GM19463 (cell line): ENCODE results near the gene MAT2A.
A peak's percentile ranks its signal among the peaks of the same experiment; 100 is the strongest.
"Not testable (repeated sequence)": the region's sequence is repeated elsewhere in the genome, so short reads cannot be mapped to it uniquely, and the experiment has no call there.

Experiments used
- ATAC-seq: cut with Tn5 transposase; IDR thresholded peaks from one replicate; pipeline ENCODE4 v1.9.1; 2021; ENCODE audit warnings: mild to moderate bottlenecking, moderate library complexity; ENCODE audit not compliant: unreplicated experiment

The MAT2A gene

DNA sequence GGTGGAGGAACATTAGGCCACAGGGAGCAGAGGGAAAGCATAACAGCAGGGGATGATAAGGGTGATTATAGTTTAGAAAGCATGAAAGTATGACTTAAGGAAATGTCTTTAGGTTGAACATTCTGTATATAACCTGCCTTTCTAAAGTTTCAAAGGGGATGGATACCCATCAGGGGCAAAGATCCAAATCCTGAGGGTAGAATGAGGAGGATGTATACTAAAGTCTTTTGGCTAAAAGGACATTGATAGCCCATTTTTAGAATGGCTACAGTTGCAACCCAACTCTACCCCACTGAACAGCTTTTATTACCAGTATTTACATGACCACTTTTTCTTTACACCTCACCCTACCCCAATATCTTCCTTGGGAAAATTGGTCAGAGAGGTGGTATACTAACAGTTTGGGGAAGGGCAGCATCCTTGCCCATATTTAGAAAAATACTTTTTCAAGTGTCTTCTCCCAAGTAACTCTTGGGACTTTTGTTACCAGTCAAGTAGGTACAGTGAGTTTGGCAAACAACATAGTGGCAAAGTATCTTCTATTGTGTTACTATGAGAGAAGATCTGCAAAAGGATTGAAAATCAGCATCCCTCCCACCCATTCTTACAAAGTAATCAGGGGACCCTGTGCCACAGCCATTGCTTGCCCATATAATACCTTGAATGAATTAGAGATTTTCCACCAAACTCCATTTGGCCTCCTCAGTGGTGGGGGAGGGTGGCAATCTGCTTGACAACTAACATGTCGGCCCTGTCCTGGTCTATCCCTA lies 8.3 kb downstream of the MAT2A start:
- no peak for ATAC-seq

DNA sequence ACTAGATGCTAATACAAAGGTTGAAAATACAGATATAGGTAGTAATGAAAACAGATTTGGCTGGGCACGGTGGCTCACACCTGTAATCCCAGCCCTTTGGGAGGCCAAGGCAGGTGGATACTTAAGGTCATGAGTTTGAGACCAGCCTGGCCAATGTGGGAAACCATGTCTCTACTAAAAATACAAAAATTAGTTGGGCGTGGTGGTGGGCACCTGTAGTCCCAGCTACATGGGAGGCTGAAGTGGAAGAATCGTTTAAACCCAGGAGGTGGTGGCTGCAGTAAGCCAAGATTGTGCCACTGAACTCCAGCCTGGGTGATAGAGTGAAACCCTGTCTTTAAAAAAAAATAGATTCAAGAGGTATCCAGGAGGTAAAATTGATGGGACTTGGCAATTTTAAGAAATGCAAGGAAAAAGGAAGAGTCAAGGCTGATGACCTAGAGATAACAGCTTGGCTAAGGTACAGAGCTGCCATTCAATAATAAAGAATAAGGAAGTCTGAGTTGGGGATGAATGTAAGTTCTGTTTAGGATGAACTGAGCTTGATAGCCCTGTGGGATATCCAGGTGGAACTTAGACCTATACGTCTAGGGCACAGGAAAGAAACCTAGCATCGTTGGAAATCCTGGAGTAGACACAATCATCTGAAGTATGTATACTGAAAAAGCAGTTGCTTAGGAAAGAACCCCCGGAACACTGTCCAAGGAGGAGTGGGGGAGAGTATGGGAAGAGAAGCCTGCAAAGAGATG lies 9.1 kb downstream of the MAT2A start:
- ATAC-seq, result no peak

DNA sequence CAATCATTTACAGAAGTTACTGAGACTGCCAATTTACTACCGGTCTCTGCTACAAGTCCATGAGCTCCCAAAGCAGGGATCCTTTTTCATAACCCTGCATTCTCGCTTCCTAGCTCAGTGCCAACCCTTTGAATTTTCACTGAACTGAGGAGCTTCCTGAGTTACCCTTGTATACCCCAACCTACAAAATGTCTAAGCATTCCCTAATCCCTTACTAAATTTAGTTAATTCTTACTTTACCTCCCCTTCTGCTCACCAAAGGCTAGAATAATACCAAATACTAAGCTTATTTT lies 9.6 kb downstream of the MAT2A start:
- ATAC-seq, result no peak

DNA sequence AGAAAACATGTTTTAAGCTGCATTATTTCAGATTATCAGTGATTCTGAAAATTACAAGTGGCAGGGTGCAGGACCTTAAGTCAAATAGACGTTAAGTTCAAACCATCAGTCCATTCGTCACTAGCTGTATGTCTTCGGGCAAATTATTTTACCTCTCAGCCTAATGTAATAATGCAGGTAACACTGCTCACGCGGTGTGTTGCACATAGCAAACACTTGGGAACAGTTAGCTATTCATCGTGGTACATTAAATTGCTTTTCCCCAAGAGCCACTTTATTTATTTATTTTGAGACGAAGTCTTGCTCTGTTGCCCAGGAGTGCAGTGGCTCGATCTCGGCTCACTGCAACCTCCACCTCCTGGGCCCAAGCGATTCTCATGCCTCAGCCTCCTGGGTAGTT lies 10.1 kb downstream of the MAT2A start:
- ATAC-seq, result no peak

DNA sequence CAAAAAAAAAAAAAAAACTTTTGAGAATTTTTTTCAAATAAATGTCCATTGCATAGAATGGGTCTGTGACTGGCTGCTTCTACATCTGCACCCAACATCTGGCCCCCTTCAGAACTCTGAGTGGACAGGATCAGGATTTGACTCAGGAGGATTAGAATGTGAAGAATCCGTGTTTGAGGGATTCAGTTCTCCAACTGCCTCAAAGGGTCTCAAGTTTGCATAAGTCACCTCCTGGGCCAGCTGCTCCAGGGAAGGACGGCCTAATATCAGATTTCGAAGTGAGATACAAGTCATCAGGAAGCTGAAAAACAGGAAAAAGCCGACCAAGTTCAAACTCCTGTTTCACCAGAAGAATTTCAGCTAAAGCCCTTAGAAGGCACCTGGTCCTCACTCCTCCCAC lies 10.9 kb downstream of the MAT2A start:
- no peak for ATAC-seq

DNA sequence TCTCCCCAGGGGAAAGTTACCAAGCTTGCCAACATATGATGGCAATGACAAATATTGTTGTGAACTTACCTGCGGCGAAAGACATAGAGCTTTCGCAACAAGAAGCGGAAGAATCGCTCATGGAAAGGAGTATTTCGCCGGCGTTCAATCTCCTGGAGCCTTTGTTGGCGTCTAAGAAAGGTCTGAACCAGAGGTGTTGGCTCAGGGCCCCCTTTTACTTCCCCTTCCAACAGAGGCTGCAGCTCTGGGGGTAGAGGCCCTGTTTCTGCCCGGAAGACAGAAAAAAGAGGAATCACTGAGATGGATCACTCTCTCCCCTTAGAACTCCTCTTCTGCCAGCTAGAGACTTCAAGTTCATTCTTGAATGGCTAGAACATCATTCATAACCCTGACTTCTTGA lies 11.5 kb downstream of the MAT2A start:
- ATAC-seq, result no peak

DNA sequence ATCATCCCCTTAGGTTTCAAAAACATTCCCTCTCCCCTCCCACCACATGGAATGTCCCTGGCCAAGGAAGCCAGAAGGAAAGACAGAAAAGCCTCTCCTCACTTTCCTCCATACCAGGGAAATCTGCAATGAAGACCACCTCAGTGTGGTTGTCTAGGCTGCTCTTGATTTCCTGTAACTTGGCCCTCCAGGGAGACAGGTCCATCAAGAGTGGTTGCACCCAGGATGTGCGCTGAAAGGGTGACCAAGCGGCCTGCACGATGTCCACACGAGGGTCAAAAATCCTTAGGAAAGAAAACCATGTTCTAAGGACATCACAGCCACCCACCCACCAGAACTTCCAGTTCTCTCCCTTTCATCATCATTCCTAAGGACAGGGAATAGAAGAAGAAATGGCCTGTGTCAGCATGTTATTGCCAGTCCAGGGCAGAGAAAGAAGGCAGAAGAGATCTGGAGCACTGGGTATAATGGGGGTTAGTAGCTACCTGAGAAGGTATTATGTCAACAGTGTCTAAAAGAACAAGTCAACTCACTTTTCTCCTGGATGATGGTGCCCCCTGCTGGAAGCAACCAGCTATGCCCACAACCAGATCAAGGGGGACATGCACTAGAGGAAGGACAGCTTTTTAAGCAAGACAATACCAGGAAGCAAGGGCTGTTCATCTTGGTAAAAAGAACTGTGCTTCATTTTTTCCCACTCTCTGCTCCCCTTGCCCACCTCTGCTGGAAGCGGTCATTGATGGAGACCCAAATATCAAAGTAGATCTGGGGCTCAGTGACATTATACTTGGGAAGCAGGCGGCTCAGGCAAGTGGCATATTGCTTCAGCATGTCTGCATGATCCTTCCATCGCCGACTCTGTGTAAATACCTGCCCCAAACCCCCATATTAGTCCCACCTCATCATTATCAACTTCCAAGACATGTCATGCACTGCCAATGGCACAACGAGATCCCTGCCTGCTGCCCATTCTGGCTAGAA lies 13.0 kb downstream of the MAT2A start:
- no peak for ATAC-seq

DNA sequence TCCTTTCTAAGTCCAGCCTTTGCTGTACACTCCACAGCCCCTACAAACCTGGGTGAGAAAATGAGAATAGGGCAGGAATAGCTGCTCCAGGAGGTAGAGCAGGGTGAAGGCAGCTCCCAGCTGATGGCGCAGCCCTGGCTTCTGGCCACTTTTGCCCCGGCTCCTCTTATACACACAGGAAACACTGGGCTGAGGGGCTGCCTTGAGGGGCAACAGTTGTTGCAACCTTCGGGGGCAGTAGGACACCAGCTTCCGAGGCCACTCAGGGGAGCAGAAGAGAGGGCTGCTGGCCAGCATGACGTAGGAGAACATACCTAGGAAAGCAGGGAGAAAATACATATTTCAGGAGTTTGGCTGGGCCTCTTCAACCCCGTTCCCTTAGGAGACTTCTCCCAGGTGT lies 14.2 kb downstream of the MAT2A start:
- no peak for ATAC-seq

DNA sequence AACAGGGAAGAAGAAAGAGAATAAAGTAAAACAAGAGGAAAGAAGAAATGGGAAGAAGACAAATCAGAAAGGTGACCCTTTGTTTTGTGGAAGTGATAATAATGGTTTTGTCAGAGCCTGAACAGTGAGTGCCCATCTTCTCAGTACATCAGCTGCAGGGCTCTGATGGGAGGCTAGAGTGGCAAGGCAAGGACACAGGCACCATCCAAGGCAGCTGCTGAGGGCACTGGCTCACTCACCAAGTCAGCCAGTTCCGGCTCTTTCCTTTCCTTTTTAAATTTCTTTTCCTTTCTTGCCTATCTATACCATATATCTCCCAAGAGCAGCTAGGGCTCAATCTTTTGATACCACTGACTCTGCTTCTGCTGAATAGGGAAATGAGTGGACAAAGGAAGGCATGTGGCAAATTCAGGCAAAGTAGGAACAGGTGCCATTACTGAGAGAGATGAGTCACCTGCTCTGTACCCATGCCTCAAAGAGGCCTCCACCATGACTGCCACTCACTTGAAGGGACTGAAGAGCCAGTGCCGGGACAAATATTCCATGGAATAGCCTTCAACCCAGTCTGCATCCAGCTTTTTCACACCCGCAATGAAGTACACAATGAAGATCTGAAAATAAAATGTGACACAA lies 16.1 kb downstream of the MAT2A start:
- ATAC-seq, result no peak

DNA sequence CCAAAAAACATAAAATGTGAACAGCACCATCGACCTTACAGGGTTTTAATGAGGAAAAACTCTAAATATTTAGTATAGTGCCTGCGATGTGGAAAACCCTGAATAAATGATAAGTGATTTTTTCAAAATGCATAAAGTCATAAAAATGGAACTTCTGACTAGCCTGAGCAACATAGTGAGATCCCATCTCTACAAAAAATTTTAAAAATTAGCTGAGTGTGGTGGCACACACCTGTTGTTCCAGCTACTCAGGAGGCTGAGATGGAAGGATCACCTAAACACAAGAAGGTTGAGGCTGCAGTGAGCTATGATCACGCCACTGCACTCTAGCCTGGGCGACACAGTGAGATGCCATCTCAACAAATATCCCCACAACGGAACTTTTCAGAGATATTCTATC lies 18.2 kb downstream of the MAT2A start:
- no peak for ATAC-seq

DNA sequence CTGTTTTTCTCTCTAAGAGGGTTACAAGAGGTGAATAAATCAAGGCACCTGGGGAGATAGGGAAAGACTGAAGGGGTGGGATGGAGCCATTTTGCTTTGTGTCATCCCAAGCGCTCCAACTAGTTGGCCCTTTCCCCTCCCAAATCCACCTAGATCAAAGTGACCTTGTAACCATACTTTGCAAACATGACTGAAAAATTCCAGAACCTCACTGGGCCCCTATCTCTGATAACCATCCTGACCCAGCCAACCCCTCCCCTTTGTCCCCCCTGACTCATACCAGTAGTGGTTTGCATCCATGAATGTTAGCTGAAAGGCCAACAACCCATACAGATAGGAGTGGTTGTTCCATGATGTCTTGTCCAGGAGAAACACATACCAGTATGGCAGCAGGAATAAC lies 19.2 kb downstream of the MAT2A start:
- no peak for ATAC-seq

DNA sequence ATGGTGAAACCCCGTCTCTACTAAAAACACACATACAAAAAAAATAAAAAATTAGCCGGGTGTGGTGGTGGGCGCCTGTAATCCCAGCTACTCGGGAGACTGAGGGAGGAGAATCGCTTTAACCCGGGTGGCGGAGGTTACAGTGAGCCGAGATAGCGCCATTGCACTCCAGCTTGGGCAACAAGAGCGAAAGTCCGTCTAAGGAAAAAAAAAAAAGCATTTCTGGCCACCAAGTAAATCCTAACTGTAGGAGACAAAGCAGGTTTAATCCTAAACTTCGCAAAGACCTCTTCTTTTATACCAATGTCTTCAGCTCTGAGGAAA lies 21.4 kb downstream of the MAT2A start:
- not testable (repeated sequence) for ATAC-seq

DNA sequence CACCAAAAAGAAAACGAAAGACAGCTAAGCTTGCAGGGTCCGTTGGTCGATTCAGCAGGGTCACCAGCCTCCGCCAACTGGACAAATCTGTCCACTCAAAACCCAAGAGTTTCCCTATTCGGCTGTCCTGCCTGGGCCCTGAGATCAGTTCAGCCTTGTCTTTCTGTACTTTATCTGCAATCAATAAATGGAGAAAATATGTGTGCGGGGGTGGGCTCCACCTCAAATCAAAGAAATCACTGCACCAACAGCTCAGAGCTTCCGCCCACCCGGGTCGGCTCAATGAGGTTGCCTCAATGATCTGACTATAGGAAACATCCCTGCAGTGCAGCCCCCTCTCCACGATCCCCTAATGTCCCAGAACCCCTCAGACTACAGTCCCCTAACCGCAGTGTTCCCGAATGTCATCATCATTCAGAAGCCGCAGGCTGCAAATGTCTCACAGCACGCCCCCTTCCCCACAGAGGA lies 21.9 kb downstream of the MAT2A start:
- ATAC-seq, result peak; percentile 14

DNA sequence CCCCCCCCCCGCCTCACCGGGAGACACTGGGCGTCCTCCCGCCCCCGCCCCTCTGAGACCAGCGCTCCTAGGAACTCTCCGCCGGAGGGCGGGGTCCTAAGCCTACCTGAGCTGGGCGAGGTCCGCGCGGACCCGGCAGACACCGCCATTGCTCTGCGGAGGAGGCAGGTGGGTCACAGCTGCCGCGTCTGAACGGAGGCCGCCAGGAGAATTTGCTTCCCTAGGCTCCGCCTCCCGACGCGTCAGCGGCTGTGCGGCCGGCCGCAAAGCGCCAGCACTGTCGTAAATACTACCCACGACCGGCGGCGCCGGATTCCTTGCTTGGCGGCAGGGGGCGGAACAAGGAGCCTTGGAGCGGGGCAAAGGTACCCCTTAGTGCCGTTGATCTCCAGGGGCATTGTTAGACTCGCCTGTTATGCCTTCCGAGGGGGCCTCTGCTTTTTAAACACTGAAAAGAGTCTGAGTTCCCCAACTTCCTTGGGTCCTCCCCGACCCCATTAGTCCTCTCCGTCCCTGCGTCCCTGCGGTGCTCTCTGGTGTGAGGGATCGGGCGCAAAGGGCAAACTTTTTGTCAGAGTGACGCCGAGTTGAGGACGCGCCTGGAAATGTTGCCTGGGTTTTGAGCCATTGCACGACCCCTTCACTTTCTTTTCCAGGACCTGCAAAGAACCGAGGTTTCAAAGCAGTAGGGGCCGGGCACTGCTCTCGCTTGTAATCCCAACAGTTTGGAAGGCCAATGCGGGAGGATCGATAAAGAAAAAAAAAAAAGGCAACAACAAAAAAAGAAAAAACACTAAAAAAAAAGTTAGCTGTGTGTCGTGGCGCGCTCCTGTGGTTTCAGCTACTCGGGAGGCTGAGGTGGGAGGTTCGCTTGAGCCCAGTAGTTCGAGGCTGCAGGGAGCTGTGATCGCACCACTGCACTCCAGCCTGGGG lies 22.6 kb downstream of the MAT2A start, which contains the start of gene GGCX:
GGCX (minus strand) TSS at position 214 of the 933 bp plus-strand sequence; CDS start at position 149, 65 bp downstream.
- ATAC-seq, result peak; percentile 89

DNA sequence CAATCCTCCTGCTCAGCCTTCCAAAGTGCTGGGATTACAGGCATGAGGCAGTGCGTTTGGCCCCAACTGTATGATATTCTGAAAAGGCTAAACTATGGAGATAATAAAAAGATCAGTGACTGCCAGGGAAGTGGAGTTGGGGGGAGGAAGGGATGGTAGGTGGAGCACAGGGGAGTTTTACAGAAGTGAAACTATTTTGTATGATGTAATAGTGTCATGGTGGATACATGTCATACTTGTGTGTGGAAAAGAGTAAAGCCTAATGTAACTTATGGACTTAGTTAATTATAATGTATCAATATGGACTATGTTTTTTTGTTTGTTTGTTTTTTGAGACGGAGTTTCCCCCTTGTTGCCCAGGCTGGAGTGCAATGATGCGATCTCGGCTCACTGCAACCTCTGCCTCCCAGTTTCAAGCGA lies 25.2 kb downstream of the MAT2A start:
- no peak for ATAC-seq

DNA sequence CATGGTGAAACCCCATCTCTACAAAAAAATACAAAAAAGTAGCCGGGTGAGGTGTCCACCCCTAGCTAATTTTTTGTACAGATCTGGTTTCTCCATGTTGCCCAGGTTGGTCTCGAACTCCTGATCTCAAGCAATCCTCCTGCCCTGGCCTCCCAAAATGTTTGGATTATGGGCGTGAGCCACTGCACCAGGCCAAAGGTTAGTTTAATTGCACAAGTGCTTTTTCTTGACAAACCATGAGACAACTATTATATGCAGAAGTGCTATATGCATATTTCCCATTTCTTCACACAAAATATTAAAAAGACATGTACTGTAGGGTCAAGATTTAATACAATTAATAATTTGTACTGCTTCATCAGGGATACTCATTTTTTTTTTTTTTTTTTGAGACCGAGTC lies 27.3 kb downstream of the MAT2A start:
- no peak for ATAC-seq

DNA sequence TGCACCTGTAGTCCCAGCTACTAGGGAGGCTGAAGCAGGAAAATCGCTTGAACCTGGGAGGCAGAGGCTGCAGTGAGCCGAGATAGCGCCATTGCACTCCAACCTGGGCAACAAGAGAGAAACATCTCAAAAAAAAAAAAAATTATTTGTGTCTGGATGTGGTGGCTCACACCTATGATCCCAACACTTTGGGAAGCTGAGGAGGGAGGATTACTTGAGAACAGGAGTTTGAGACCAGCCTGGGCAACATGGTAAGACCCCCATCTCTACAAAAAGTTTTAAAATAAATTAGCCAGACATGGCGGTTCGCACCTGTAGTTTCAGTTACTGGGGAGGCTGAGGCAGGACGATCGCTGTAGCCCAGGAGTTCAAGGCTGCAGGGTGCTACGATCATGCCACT lies 36.8 kb downstream of the MAT2A start:
- no peak for ATAC-seq

DNA sequence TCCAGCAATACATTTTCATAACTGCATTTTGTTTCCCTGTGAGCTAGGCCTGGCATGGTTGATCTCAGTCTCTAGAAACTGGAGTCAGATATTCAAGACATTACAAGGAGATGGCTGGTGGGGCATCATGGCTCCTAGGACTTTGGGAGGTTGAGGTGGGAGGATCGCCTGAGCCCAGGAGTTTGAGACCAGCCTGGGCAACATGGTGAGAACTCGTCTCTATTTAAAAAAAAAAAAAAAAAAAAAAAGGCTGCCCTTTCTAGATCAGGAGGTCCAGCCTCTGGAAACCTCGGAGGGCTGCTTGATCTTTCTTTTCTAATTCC lies 38.1 kb downstream of the MAT2A start:
- ATAC-seq, result no peak

DNA sequence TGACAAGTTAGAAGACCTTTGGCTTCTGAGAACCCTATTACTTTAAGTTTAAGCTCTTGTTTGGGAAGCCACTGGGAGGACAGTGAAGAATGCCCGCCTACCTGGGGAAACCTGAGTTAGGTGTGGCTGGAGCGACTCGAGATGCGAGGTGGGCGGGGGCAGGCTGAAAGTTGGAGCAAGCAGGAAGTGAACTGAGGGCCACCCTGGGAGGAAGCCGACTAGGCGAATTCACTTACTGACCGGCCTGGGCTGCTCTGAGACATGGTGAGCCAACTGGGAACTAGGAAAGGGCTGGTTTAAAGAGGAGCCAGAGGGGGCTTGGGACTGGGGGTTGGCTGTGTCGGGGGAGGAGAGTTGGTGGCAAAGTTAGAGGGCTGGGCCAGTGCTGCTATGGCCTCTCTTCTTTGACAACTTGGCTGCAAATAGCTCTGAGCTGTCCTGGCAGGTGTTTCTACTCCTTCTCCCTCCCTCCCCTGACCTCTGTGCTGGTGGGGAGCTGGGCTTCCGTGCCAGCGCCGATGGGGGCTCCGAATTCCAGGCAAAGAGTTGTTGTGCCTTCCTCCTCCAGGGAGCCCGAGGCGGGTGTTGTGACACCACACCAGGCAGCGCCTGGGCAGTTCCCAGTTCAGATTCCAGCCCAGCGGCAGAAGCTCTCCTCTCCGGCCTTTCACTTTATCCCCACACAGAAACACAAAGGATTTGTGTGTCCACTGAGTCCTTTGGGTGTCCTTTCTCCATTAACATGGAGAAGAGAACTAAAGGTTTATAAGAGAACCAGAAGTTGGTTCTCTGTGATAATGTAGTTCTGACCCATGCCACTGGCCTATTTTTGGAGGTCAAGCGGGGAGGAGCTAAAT lies 38.6 kb downstream of the MAT2A start, which contains the start of gene VAMP8:
VAMP8 (plus strand) TSS at position 201 of the 857 bp plus-strand sequence; CDS start at position 262, 61 bp downstream.
- ATAC-seq, result peak; percentile 65
